A172 (cell line): Measurements from ENCODE around the gene USP24. TPM values are rescaled to one million over a fixed set of nuclear protein-coding genes. Genes with fewer than 3 reads are reported as not detected.

ENCODE experiments used
- DNase-seq: peaks from one replicate; pipeline ENCODE4 v3.0.0-alpha.2; 2015; ENCODE audit warnings: low spot score
- total RNA-seq: library from RNA; depleted of rRNA; stranded (reverse); fragments of >200 nt; shearing (Covaris generic); gene quantifications from 2 replicates; pipeline ENCODE4 v1.2.3, GENCODE V29; 2014

USP24 gene
- total RNA-seq, 1 experiment from 2014 or later, result 22.1 TPM

DNA sequence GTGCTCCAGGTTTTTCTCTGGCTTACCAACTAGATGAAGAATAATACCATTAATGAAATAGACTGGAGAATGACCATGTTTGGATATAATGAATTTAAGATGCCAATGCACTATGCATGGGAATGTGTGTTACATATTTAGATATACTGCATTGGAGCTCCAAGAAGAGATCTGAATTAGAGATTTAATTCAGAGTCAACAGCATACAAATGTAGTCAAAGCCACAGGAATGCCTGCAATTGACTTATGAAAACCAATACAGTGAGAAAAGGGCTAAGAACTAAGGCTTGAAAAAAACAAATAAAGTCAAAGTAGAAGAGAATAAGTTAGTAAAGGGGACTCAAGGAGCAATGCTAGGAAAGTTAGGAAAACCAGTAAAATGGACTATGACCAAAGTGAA lies 59.1 kb downstream of the USP24 start:
- DNase-seq, result no peak

DNA sequence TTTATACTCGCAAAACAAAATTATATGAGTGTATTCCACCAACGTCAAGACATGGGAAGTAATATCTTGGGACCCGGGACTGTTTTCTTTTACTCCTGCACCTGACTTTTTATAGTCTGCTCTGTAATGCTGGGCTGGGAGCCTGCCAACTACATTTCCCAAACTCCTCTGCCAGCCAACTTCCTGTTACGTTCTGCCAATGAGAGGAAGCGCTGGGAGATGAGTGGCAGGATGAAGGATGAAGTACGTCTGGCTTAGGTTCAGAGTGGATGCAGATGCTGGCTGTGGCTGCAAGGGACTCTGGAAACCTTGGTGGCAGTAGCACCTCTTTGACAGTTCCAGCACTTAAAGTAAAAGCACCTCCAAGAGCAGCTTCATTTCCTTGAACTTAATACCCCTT lies 59.6 kb downstream of the USP24 start:
- peak; percentile 18 for DNase-seq

DNA sequence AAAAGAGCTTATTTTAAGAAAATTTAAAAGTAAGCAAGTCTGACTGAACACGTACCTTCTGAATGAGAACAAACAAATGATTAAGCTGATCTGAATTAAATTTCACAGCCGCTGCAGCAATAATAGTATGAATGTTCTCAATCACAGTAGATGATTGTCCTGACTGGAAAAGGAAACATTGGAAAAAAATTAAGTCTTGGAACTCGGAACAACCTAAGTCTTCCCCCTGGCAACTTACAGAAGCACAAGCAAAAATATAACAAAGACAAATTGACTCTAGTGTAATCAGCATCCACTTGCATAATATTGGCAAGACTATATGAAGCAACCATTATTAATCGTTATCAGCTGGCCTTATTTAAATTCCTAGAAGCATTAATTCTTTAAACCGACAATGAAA lies 60.5 kb downstream of the USP24 start:
- DNase-seq, result no peak

DNA sequence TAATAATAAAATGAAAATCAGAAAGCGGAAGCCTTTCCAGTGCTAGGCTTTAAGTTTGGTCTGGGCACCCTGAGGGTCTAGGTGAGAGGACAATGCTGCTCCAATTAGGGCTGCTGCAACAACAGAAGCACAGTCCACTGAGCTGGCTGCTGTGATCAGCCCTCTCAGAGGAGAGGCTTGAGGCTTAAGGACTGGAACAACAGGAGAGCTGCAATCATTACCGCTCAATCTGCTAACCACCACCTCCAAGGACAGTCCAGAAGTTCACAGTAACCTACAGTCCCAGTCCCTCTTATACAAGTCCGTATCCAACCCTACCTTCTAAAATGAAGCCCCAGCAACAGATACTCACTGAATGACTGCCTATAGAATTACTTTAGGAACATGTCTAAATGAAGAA lies 62.1 kb downstream of the USP24 start:
- no peak for DNase-seq

DNA sequence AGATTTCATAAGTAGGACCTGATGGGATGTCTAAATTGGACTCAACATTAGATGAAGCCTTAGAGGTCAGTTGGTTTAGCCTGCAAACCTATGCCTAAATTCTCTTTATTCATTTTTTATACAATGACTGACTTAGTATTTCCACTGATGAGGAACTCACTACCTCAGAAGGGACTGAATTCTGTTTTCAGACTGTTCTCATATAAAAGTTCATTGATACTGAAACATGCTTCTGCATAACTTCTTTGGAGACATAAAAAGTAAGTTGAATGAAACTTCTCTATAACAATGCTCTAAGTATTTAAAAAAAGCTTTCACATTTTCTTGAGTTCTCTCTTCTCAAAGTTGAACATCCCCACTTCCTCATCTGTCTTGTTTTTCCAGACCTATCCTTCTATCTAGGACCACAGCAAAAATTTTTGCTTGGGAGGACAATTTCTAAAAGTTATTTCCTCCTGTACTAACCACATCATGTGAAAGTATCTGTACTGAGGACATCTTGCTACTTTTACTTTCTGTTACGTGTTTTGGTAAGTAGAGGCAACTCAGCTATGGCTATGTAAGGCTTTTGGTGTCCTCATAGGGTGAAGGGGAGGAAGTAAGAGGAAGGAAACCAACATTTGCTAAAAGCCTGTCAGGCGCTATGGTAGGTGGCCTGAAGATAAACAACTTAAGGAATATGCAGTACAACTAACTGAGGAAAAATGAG lies 64.1 kb downstream of the USP24 start:
- DNase-seq, result no peak

DNA sequence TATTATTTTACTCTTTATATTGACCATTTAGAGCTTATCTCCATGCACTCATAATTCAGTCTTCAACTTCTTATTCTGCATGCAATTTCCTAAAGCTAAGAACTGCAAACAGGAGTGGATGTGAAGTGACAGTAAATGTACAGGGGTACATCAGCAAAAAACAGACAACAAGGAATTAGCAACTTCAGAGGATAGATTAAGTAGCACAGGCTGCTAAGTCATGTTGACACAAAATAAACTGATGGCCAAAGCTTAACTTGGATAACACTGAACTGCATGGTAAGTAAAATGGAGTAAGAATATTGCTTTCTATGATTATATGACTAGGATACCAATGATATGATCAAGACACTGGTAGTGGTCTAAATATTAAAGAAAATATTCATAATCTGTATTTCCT lies 66.5 kb downstream of the USP24 start:
- no peak for DNase-seq

DNA sequence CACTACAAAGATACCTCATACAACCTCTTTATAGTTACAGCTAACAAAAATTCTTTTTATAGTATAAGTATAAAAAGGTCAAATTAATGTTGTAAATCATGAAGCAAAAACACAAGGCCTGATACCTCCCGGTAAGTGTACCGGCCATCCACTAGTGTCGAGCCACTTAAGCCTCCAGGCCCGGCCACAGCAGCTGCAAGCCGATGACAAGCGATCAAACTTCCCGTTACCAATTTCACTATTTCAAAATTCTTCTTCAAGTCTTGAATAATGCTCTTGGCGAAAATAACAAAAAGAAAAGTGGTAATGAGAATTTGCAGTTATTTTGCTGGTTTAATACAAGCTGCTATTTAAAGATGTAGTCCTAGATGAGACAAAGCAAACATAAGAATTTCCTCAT lies 67.6 kb downstream of the USP24 start:
- DNase-seq, result no peak

DNA sequence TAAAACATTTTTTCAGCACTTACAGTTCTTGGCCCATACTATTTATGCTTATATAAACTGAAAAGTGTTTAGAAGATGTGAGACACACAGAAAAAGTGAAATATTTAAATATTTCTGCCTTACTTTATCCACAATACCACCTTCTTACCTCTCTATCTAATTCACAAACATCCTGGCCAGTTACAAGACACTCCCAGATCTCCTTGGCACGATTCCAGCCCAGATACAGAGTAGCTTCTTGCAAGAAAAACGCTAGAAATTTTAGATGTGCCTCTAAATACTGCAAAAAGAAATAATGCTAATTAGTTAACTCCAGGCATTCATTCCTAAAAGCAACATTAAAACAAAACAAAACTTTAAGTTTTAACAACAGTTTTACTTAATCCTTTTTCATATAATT lies 68.4 kb downstream of the USP24 start:
- DNase-seq, result no peak

DNA sequence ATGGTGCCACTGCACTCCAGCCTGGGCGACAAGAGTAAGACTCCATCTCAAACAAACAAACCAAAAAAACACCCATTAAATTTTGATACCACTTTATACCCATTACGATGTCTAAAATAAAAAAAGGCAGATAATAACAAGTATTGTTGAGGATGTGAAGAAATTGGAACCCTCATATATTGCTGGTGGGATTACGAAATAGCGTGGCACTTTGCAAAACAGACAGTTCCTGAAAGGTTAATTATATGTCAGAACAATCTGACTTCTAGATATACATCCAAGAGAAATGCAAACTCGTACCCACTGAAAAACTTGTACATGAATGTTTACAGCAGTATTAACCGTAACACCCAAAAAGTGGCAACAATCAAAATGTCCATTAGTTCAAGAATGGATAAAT lies 70.3 kb downstream of the USP24 start:
- no peak for DNase-seq

DNA sequence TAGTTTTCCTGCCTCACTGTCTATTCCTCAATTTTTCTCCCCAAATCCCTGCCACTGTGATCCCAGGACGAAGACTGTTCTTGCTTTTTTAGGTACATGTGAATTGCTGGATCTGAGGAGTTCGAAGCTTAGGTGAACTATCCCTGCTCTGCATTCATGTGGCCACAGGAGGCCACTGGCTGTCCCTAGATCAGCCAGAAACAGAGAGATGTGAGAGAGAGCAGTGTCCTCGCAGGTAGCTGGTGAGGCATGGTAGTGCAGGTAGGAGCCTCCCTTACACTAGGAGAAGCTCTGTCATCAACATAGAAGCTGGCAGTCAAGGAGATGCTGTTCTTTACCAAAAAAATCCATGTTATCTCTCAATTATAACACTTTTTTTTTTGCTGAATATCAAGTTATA lies 71.5 kb downstream of the USP24 start:
- no peak for DNase-seq

DNA sequence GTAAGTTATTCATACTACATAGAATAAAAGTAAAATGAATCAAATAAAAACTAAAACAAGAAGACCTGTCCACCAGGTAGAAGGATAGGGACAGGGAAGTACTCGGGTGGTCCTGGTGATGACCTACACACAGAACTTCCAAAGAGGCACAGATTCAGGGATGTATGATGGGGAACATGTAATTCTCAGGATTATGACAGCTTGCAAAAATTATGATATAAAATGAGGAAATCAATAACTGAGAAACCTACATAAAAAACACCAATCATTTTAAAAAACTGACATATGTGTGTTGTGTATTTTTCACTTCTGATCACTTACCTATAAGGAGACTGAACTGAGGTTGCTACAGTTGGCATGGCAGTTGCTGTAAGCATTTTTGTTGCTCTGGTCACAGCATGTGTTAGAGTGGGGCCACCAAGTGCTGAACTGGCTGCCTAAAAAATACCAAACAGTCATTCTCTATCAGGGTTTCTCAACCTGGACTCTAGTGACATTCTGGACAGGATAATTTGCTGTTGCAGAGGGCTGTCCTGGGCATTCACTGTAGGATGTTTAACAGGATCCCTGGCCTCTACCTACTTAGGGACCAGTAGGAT lies 73.8 kb downstream of the USP24 start:
- DNase-seq, result no peak

DNA sequence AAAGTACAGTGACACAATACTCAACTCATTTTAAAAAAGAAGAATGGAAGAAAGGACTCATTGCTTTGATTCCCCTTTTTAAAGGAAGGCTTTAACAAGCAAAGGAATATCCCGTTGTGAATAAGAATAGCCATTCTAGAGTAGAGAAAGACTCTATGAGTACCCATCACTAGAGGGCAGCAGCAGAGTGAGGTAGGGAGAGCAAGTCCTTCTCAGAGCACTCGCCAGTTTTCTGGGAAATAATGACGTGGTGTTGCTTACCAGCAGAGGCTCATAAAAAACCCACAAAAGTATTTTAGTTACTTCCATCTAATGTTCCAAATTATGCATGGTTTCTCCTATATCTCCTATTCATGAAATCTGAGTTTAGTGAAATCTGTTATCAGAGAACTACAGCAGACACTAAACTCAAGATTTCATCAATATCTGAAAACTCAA lies 74.6 kb downstream of the USP24 start:
- peak; percentile 88 for DNase-seq

DNA sequence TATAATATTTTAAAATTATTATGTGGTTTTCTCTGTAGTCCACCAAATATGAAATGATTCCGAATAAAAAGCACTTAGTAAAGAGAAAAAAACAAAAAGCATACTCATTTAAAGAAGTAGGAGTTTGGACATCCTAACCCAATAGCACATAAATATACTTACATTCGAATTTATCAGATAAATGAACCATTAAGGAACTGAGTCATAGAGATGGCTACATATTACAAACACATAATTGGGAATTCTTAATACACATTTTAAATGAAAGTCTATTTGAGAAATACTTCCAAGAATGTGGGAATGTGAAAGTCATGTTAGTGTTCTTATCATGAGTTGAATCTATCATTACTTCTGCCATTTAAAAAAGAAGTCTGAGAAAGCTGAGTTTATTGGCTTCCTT lies 75.0 kb downstream of the USP24 start:
- no peak for DNase-seq

DNA sequence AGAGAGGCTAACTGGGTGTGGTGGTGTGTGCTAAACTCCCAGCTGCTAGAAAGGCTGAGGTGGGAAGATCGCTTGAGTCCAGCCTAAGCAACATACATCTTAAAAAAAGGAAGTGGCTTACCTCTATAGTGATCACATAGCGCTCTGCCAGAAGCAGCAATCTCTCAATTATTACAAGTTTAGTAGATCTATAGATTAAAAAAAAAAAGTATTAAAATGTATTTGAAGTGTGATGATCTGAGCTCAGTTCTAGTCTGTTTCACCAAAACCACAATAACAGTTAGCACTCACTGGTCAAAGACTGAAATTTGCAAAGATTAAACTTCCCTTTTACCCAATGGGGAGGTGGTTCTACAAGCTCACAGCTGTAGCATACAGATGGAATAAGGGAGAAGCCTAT lies 76.3 kb downstream of the USP24 start:
- no peak for DNase-seq

DNA sequence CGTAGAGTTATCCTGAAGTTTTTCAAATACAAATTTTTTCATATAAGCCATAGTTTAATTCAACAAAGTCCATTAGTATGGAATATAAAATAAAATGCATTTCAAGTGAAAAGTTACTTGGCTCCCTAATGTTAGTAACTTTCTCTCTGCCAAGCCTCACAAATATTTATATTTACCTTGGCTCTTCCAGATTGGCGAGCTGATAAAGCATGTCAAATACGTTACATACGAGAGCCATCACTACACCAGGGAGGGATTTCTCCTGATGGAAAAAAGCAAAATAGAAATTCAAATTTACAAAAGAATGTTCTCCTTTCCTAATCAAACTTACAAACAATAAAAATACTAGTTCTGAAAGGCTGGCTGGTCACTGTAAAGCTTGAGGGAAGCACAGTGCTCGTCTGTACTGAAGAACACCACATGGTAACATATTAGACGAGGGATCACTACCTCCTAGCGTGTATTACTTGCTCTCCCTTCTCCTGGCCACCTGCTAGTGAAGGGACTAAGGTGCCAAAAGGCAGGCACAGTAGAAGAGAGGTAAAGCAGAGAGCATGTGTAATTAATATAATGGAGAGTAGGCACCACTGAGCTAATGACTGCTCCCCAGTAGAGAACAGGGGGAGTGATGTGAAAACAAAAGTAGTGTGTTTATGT lies 80.9 kb downstream of the USP24 start:
- DNase-seq, result no peak

DNA sequence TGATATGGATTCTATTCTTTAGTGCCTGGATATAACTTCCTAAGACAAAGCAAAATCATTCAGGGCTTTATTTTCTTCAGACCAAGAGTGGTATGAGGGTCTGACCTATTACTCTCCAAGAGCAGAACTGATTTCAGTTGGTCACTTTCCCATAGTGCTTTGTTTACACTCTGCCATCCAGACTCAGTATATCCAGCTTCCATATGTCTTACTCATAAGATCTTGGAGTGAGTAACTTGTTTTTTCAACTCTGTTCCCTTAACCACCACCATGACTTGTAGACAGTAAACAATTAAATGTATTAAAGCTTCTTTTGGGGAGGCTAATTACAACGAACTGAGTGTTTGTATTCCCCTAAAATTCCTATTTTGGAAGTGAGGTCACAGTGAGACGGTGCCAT lies 83.4 kb downstream of the USP24 start:
- peak; percentile 25 for DNase-seq

DNA sequence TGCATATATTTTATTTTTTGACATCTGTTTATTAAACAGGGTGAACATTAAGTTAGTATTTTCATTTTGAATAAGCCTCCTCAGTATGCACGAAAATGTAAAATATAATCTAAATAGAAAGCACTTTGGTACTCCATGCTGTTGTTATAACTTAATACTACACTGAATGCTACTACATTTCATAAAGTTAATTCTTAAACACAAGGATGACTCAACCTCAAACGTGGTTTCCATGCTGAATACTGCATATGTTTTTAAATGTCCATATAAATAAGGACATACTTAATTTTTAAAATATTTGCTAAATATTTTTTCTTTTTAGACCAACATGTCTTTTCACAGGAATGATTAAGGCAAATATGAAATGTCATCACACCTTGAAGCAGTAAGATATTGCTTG lies 83.9 kb downstream of the USP24 start:
- DNase-seq, result no peak

DNA sequence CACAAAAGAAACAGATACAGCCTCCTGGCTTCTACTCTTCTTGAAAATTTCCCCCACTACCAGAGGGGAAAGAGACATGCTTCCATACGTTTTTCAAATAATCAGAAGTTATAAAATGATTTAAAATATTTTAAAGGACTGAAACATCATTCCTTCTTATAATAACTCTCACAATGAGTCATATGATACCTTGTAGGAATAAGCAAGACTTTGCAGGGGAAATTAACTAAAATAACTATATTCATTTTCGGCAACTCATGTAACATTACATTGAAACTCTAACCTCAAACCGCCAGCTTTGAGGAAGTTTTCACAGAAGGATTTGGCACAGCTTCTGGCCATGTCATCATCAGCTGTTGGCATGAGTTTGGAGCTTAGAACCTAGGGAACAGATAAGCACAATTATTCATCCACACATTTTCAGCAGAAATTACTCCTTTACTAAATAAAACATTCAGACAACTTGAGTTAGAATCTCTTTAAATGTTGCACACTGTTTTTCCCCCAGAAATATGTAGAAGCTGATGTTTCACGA lies 85.9 kb downstream of the USP24 start:
- DNase-seq, result peak; percentile 63

DNA sequence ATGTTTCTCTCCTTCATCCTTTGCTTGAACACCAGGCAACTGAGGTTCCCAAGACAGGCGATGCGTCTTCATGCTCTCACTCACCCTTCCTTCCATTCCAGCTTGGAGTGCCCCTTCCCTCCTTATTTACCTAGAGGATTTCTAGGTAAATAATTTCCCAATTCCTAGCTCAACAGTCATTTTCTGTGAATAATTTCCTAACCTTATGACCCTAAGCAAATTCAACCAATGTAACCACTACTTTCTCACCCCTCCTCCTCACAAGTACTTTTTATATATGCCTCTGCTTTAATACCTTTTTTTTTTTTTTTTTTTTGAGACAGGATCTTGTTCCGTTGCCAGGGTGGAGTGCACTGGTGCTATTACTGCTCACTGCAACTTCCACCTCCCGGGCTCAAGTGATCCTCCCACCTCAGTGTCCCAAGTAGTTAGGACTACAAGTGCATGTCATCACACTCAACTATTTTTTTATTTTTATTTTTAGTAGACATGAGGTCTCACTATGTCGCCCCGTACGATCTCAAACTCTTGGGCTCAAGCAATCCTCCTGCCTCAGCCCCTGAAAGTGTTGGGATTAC lies 86.7 kb downstream of the USP24 start:
- DNase-seq, result no peak

DNA sequence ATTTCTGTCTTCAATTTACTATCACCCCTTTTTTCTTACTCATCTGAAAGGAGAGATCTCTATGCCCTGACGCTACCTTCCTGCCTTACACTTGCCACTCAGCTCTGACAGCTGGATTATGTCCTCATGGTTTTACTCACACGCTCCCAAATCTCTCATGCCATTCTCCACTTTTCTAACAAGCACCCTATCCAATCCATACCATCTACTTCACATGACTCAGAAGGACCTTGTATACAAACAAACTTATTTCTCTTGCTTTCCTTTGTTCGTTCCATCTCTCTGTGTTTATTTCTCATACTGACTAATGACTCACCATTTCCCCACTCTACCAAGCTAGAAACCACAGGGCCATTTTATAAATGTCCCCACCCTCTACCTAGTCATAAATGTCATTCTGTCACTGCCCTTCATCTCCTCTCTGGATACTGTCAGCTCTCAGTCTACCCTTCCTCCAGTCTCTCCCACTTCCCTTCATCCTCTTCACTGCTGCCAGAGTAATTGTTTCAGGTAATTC lies 87.3 kb downstream of the USP24 start:
- peak; percentile 78 for DNase-seq

DNA sequence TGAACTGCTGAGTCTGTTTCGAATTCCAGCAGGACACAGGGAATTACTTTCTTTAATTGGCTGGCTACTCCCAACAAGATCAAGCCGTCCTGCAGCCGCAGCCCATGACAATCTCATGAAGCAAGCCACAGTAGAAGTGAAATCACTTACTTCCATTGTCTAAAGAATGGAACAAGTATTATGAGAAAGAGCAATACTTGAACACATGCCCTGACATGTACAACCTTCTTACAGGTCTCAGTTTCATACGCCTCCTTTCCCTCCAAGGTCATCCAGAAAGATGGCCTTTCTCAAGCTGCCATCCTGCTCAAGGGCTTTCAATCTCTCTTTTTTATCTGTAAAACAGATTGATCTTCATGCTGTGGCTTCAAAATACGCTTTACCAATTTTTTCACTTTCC lies 90.7 kb downstream of the USP24 start:
- DNase-seq, result no peak

DNA sequence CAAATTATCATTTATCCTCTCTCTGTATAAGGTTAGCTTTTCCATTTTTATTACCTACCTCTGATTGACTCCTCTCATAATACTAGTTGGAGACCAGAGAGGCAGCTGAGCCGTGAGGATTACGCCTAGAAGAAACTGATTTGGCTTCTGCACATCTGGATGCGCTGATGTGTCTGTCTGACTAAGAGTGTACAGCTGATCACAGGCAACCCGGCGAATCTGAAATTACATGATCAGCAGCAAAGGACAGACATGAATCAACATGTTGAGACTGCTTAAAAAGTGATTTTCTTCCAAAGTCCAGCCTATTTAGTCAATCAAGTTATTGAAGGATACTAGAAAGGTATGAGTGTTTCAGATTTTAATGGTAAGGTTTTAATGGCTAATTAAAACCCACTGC lies 94.6 kb downstream of the USP24 start:
- DNase-seq, result no peak
